PFSK-1 (cell line): ENCODE results near the gene RINT1.

Experiments
- POLR2AphosphoS5 ChIP-seq: IDR thresholded peaks from 2 replicates; pipeline ENCODE4 v1.6.1; 2012; ENCODE audit warnings: low read depth, mild to moderate bottlenecking, control low read depth, low read length, moderate library complexity
- SIN3A ChIP-seq: IDR thresholded peaks from 2 replicates; pipeline ENCODE4 v1.6.1; 2012; ENCODE audit warnings: mild to moderate bottlenecking, low read length, moderate library complexity, borderline replicate concordance; ENCODE audit not compliant: insufficient read depth
- TAF1 ChIP-seq: IDR thresholded peaks from 2 replicates; pipeline ENCODE4 v1.6.1; 2012; ENCODE audit warnings: low read length, control low read depth, borderline replicate concordance; ENCODE audit not compliant: insufficient read depth

DNA sequence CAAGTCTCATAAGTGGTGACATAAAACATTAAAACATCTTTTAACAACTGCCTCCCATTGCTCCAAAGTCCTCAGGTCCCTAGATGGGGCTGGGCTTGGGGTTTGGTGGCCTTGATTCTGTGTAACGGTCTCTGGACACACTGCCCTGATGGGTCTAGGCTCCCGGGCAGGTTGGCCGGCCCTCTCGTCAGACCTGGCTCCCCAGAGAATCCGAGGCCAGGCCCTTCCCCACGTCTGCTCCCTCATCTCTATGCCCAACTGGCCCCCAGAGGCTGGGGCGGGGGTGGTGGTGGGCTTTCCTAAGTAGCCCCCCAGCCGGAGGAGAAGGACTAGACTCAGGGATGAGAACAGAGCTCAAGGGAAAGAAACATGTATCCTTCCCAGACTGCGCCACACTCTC lies 80.8 kb downstream of the RINT1 start:
- no peak for TF ChIP-seq TAF1
- TF ChIP-seq SIN3A, result no peak
- TF ChIP-seq POLR2AphosphoS5, result no peak
